Liver (tissue), 9 donors: Measurements from ENCODE around the gene PROZ. TPM values are rescaled to one million over a fixed set of nuclear protein-coding genes. Genes with fewer than 3 reads are reported as not detected.

Experiments
- DNase-seq: peaks from one replicate; pipeline ENCODE4 v3.0.0-alpha.2; 2017; ENCODE audit warnings: low spot score
- H3K27ac ChIP-seq, 2 donors: one replicate each; pipeline ENCODE4 v1.7.0; 2013; ENCODE audit warnings: inconsistent platforms in 2 of 2, low read length in 2 of 2, control low read depth in 1 of 2, low read depth in 1 of 2, mild to moderate bottlenecking in 1 of 2
- H3K27me3 ChIP-seq, 4 donors: one replicate each; pipeline versions ENCODE4 v1.6.1 to v1.7.0; 2013; ENCODE audit warnings: low read length in 3 of 4, inconsistent platforms in 1 of 4, mild to moderate bottlenecking in 1 of 4, moderate library complexity in 1 of 4; ENCODE audit not compliant: control insufficient read depth in 4 of 4, insufficient read depth in 4 of 4
- H3K36me3 ChIP-seq, 4 donors: one replicate each; pipeline versions ENCODE4 v1.6.1 to v1.7.0; 2013; ENCODE audit warnings: low read length in 3 of 4, mild to moderate bottlenecking in 3 of 4, low read depth in 1 of 4, moderate library complexity in 1 of 4; ENCODE audit not compliant: control insufficient read depth in 4 of 4, insufficient read depth in 3 of 4
- H3K4me1 ChIP-seq, 4 donors: one replicate each; pipeline versions ENCODE4 v1.6.1 to v1.7.0; 2013; ENCODE audit warnings: low read length in 3 of 4, mild to moderate bottlenecking in 3 of 4, moderate library complexity in 1 of 4; ENCODE audit not compliant: control insufficient read depth in 4 of 4, insufficient read depth in 4 of 4
- H3K4me3 ChIP-seq, 3 donors: one replicate each; pipeline versions ENCODE4 v1.6.1 to v1.7.0; 2013; ENCODE audit warnings: low read length in 3 of 3, control low read depth in 1 of 3, low read depth in 1 of 3, mild to moderate bottlenecking in 1 of 3
- H3K9ac ChIP-seq, 2 donors: one replicate each; pipeline ENCODE4 v1.7.0; 2013; ENCODE audit warnings: low read length in 2 of 2, mild to moderate bottlenecking in 2 of 2, moderate library complexity in 2 of 2, control low read depth in 1 of 2, low read depth in 1 of 2
- H3K9me3 ChIP-seq, 4 donors: one replicate each; pipeline versions ENCODE4 v1.6.1 to v1.7.0; 2013; ENCODE audit warnings: low read length in 3 of 4; ENCODE audit not compliant: control insufficient read depth in 4 of 4
- EGR1 ChIP-seq, 2 donors: IDR thresholded peaks; 2 replicates each; pipeline ENCODE4 v1.6.1; 2016 to 2018; ENCODE audit warnings: antibody characterized with exemption in 2 of 2, low read depth in 2 of 2
- FOXA1 ChIP-seq: IDR thresholded peaks from 2 replicates; pipeline ENCODE4 v1.6.1; 2016; ENCODE audit warnings: antibody characterized with exemption
- FOXA2 ChIP-seq: IDR thresholded peaks from 2 replicates; pipeline ENCODE4 v1.6.1; 2016; ENCODE audit warnings: antibody characterized with exemption
- GABPA ChIP-seq, 2 donors: IDR thresholded peaks in 1 of 2; conservative IDR thresholded peaks in 1 of 2; 2 replicates each; pipeline ENCODE4 v1.6.1; 2016; ENCODE audit warnings: antibody characterized with exemption in 2 of 2, mild to moderate bottlenecking in 1 of 2, moderate library complexity in 1 of 2
- HNF4G ChIP-seq: IDR thresholded peaks from 2 replicates; pipeline ENCODE4 v1.6.1; 2016; ENCODE audit warnings: antibody characterized with exemption
- NR2F2 ChIP-seq: IDR thresholded peaks from 2 replicates; pipeline ENCODE4 v1.6.1; 2016; ENCODE audit warnings: antibody characterized with exemption
- RAD21 ChIP-seq, 2 donors: IDR thresholded peaks; 2 replicates each; pipeline ENCODE4 v1.6.1; 2016; ENCODE audit warnings: antibody characterized with exemption in 2 of 2, mild to moderate bottlenecking in 2 of 2
- SP1 ChIP-seq: IDR thresholded peaks from 2 replicates; pipeline ENCODE4 v1.6.1; 2018; ENCODE audit warnings: antibody characterized with exemption, mild to moderate bottlenecking
- TAF1 ChIP-seq: conservative IDR thresholded peaks from 2 replicates; pipeline ENCODE4 v1.6.1; 2016; ENCODE audit warnings: antibody characterized with exemption, mild to moderate bottlenecking
- YY1 ChIP-seq: IDR thresholded peaks from 2 replicates; pipeline ENCODE4 v1.6.1; 2016; ENCODE audit warnings: antibody characterized with exemption, mild to moderate bottlenecking
- WGBS: extraction: QIAGEN DNeasy Blood & Tissue Kit; methylation state at CpG from one replicate; pipeline ENCODE4 v1.1.7; 2013; 5-methylcytosine and 5-hydroxymethylcytosine counted together
- polyA plus RNA-seq, 2 donors: library from polyadenylated mRNA; stranded (reverse) in 1 of 2; unstranded in 1 of 2; fragments of 200-250 nt in 1 of 2; fragments of >200 nt in 1 of 2; fragmentation: Nextera tagmentation in 1 of 2; extraction: Ambion mirVana in 1 of 2; gene quantifications; one replicate each; pipeline versions ENCODE4 v1.2.1 to v1.2.3, GENCODE V29; 2013 to 2015
- total RNA-seq, 2 donors: library from RNA; depleted of rRNA; stranded (reverse); fragments of >200 nt; gene quantifications; one replicate each; pipeline ENCODE4 v1.2.3, GENCODE V29; 2014
- TF ChIP-seq, protein P1 (sequence below): IDR thresholded peaks from 2 replicates; pipeline ENCODE4 v1.6.1; 2016; ENCODE audit warnings: antibody characterized with exemption
- TF ChIP-seq, protein P2 (sequence below): IDR thresholded peaks from 2 replicates; pipeline ENCODE4 v1.6.1; 2016; ENCODE audit warnings: antibody characterized with exemption, mild to moderate bottlenecking
- TF ChIP-seq, protein P3 (sequence below): IDR thresholded peaks from 2 replicates; pipeline ENCODE4 v1.6.1; 2016; ENCODE audit warnings: antibody characterized with exemption
- TF ChIP-seq, protein P4 (sequence below): IDR thresholded peaks from 2 replicates; pipeline ENCODE4 v1.6.1; 2016; ENCODE audit warnings: antibody characterized with exemption
- TF ChIP-seq, protein P5 (sequence below): fragments of 150-350 bp; IDR thresholded peaks from 2 replicates; pipeline ENCODE4 v1.5.1; 2017; ENCODE audit warnings: improper control_type of control experiment, low read depth, low read length; ENCODE audit not compliant: missing input control
- donor health status: healthy.
- donor health status: healthy.
- donor health status: healthy.
- donor health status: healthy.
- donor health status: healthy.

The PROZ gene
- total and polyA plus RNA-seq, 4 donors = 10.6 to 40.7 (median 30.3) TPM

DNA sequence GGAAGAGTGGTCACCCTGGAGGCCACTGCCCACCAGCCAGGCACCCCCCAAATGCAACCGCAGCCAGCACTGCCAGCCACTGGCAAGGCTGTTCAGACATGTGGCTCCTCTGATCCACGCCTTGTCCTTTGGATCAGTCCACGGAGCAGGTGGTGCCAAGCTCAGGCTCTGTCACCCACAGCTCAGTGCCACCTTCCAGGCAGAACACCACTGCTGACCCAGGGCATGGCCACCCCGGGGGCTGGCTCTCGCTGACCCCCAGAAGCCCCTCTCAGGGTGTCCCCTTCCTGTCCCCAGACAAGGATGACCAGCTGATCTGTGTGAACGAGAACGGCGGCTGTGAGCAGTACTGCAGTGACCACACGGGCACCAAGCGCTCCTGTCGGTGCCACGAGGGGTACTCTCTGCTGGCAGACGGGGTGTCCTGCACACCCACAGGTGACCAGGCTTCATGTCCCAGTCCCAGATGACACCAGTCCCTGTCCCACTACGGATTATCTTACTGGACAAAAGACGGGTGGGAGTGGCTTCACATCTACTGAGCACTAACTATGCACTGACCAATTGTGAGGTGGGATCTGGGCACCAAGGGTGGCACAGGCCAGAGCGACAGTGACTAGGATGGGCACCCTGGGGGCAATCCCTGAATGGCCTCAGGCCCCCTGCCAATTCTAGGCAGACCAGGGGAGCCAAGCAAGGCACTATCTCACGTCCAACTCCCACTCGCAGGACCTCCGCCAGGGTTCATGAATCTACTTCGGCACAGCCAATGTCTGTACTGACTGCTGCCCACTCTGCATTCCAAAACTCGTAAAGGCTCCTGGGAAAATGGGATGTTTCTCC, 42.9 kb upstream of the PROZ start:
- no peak overlapping the region for H3K27ac ChIP-seq
- no peaks in the 10 kb centered on the region for H3K9me3 ChIP-seq
- H3K4me3 ChIP-seq = no peak overlapping the region
- no peak for TF ChIP-seq YY1
- no peak for TF ChIP-seq NR2F2
- TF ChIP-seq, protein P1, sequence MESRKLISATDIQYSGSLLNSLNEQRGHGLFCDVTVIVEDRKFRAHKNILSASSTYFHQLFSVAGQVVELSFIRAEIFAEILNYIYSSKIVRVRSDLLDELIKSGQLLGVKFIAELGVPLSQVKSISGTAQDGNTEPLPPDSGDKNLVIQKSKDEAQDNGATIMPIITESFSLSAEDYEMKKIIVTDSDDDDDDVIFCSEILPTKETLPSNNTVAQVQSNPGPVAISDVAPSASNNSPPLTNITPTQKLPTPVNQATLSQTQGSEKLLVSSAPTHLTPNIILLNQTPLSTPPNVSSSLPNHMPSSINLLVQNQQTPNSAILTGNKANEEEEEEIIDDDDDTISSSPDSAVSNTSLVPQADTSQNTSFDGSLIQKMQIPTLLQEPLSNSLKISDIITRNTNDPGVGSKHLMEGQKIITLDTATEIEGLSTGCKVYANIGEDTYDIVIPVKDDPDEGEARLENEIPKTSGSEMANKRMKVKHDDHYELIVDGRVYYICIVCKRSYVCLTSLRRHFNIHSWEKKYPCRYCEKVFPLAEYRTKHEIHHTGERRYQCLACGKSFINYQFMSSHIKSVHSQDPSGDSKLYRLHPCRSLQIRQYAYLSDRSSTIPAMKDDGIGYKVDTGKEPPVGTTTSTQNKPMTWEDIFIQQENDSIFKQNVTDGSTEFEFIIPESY = no peak
- no peak for TF ChIP-seq FOXA1
- TF ChIP-seq SP1 = no peak
- TF ChIP-seq TAF1 = no peak
- TF ChIP-seq, protein P2, sequence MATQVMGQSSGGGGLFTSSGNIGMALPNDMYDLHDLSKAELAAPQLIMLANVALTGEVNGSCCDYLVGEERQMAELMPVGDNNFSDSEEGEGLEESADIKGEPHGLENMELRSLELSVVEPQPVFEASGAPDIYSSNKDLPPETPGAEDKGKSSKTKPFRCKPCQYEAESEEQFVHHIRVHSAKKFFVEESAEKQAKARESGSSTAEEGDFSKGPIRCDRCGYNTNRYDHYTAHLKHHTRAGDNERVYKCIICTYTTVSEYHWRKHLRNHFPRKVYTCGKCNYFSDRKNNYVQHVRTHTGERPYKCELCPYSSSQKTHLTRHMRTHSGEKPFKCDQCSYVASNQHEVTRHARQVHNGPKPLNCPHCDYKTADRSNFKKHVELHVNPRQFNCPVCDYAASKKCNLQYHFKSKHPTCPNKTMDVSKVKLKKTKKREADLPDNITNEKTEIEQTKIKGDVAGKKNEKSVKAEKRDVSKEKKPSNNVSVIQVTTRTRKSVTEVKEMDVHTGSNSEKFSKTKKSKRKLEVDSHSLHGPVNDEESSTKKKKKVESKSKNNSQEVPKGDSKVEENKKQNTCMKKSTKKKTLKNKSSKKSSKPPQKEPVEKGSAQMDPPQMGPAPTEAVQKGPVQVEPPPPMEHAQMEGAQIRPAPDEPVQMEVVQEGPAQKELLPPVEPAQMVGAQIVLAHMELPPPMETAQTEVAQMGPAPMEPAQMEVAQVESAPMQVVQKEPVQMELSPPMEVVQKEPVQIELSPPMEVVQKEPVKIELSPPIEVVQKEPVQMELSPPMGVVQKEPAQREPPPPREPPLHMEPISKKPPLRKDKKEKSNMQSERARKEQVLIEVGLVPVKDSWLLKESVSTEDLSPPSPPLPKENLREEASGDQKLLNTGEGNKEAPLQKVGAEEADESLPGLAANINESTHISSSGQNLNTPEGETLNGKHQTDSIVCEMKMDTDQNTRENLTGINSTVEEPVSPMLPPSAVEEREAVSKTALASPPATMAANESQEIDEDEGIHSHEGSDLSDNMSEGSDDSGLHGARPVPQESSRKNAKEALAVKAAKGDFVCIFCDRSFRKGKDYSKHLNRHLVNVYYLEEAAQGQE = no peak
- TF ChIP-seq FOXA2 = no peak
- 90% methylated on average over 21 of the region's 21 CpGs for WGBS
- peaks cover 0 to 6% (median 5%) of the 10 kb centered on the region in 4 donors for H3K36me3 ChIP-seq
- H3K9ac ChIP-seq = no peak overlapping the region
- no peaks in the 10 kb centered on the region for H3K27me3 ChIP-seq
- H3K4me1 ChIP-seq = peaks cover 2 to 10% (median 3%) of the 10 kb centered on the region in 4 donors
- no peak for DNase-seq

DNA sequence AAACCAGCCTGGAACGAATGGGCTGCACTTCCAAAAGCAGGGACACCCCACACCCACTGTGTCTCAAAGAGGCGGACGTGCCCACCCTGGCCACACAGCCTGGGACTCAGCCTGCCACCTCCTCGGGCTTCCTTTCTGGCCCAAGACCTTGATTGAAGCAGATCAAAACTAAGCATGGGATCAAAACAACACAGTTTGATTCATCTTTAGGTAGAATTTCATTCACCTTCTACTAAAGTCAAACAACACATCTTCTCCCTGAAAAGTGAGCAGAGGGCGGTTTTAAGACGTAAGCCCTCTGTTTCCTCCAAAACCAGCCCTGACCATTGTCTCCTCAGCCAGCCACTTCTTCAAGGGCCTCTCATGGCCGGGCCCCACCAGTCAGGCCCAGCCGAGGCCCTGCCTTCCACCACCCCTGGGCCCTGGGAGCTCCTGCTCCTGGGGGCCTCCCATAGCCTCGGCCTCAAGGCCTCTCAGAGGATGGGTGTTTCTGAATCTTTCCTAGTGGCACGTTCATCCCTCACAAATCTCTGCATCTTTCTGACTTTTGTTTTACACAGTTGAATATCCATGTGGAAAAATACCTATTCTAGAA, 42.1 kb upstream of the PROZ start:
- peaks cover 0 to 10% (median 3%) of the 10 kb centered on the region in 4 donors for H3K4me1 ChIP-seq
- H3K9ac ChIP-seq = no peak overlapping the region
- no peaks in the 10 kb centered on the region for H3K27me3 ChIP-seq
- H3K4me3 ChIP-seq = no peak overlapping the region
- H3K27ac ChIP-seq = no peak overlapping the region
- H3K9me3 ChIP-seq = no peaks in the 10 kb centered on the region
- no peak for DNase-seq
- 90% methylated on average over 10 of the region's 10 CpGs for WGBS
- peaks cover 0 to 6% (median 5%) of the 10 kb centered on the region in 4 donors for H3K36me3 ChIP-seq
- TF ChIP-seq, protein P3, sequence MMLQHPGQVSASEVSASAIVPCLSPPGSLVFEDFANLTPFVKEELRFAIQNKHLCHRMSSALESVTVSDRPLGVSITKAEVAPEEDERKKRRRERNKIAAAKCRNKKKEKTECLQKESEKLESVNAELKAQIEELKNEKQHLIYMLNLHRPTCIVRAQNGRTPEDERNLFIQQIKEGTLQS = no peak
- TF ChIP-seq, protein P4, sequence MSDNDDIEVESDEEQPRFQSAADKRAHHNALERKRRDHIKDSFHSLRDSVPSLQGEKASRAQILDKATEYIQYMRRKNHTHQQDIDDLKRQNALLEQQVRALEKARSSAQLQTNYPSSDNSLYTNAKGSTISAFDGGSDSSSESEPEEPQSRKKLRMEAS = no peak
- TF ChIP-seq SP1 (no peak), RAD21 (IDR thresholded peaks at IDR 0.05) (no peak), FOXA1 (no peak), YY1 (no peak), TAF1 (no peak), HNF4G (no peak), NR2F2 (no peak), GABPA (IDR thresholded peaks at IDR 0.05 in 1 of 2, conservative IDR thresholded peaks at IDR 0.05 in 1 of 2) (no peak), FOXA2 (no peak), EGR1 (IDR thresholded peaks at IDR 0.05; ENCODE audit: low read depth in 2 of 2) (no peak)
- TF ChIP-seq, protein P1 = no peak
- TF ChIP-seq, protein P2 = no peak
- TF ChIP-seq, protein P5, sequence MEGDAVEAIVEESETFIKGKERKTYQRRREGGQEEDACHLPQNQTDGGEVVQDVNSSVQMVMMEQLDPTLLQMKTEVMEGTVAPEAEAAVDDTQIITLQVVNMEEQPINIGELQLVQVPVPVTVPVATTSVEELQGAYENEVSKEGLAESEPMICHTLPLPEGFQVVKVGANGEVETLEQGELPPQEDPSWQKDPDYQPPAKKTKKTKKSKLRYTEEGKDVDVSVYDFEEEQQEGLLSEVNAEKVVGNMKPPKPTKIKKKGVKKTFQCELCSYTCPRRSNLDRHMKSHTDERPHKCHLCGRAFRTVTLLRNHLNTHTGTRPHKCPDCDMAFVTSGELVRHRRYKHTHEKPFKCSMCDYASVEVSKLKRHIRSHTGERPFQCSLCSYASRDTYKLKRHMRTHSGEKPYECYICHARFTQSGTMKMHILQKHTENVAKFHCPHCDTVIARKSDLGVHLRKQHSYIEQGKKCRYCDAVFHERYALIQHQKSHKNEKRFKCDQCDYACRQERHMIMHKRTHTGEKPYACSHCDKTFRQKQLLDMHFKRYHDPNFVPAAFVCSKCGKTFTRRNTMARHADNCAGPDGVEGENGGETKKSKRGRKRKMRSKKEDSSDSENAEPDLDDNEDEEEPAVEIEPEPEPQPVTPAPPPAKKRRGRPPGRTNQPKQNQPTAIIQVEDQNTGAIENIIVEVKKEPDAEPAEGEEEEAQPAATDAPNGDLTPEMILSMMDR = no peak
